GM21526 (cell line): ENCODE results near the gene TMEM18.
A peak's percentile ranks its signal among the peaks of the same experiment; 100 is the strongest.
"Not testable (repeated sequence)": the region's sequence is repeated elsewhere in the genome, so short reads cannot be mapped to it uniquely, and the experiment has no call there.

Experiments used
- ATAC-seq: cut with Tn5 transposase; IDR thresholded peaks from one replicate; pipeline ENCODE4 v1.9.1; 2021; ENCODE audit warnings: moderate library complexity; ENCODE audit not compliant: unreplicated experiment, low FRiP score

The TMEM18 gene

GRCh38 chr2:677056-677958, at the start of gene TMEM18:
TSS of gene TMEM18 (minus strand) at chr2:677406. CDS start at chr2:677345, 61 bp downstream.
- ATAC-seq, result peak; percentile 57

DNA sequence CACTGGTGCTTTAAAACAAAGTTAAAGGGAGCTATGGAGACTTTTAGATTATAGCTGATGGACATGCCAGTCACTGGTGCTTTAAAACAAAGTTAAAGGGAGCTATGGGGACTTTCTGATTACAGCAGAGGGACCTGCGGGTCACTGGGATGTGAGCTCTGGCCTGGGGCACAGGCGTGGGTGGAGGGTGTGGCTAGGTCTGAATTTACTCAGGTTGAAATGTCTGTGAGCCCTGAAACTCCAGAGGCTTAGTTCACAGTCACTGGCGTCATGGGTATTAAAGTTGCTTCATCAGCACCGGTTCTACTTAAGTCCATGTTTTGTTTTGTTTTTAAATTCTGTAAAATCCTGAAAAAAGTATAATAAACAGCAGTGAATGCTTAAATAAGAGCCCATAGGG, 49.0 kb upstream of the TMEM18 start:
- peak; percentile 90 for ATAC-seq

- ATAC-seq, result no peak
These were observed 48.3 kb upstream of the TMEM18 start for GRCh38 chr2:725468-725867.

DNA sequence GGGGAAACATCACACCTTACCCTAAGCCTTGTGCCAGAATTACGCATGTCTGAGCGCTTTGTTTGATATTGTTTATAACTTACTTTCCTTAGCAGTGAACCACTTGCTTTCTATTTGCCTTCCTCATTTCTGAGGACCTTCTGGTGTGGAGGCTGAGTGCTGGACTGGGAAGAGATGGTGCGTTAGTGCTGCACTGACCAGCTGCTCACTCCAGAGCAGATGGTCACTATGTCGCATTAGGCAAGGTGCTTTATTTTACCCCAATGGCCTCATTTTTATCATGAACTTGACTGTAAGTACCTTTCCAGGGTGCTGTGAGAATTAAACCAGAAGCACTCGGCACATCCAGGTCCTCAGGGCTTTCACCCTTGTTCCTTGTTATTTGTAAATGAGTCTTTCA, 46.6 kb upstream of the TMEM18 start:
- ATAC-seq, result no peak

DNA sequence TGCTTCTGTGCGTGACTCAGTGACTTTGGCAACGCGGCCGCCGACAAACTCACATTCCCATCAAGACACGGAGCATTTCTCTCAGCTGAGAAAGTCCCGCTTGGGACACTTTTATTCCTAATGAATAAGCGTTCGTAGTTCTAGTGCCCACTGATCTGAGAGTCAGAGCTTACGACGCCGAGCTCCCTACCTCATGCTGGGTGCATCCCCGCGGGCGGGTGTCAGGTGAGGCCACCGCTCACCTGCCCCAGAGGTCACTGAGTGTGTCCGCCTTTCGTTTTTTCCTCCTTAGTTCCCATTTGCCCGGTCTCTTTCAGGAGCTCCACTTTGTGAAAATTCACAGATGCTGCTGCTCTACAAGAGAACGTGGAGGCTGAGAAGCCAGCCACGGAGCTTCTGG, 43.6 kb upstream of the TMEM18 start:
- no peak for ATAC-seq

DNA sequence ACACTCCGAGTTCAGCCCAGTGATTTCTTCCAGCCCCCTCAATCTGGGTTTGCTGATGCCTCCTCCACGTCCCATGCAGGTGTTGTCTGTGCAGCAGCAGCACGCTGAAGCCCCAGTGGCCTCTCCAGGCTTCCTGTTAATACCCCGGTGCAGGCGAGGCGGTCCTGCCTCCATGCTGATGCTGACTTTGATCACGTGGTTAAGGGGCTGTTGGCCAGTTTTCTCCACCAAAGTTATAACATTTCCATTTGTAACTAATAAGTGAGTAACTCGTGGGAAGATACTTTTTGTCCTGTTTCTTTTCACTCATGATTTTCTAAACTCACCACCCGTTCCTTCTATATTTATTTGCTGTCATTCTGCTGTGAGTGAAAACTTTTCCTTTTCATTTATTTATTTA, 42.5 kb upstream of the TMEM18 start:
- ATAC-seq, result no peak

DNA sequence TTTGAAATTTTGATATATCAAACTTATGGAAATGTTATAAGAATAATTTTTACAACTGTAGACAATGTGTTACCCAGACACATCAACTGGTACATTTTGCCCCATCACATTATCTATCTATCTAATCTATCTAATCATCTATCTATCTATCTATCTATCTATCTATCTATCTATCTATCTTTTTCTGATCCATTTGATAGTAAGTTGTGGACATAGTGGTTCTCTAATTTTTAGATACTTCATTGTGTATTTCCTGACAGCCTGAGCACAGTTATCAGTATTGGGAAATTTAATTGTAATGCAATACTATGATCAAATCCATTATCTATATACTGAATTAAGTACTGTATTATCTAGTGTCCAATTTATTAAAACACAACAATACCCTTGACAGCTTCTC, 42.0 kb upstream of the TMEM18 start:
- no peak for ATAC-seq

GRCh38 chr2:717661-718060, 40.5 kb upstream of the TMEM18 start:
- ATAC-seq, result no peak

GRCh38 chr2:715854-716560, 38.8 kb upstream of the TMEM18 start:
- no peak for ATAC-seq

- ATAC-seq, result no peak
These were observed 37.8 kb upstream of the TMEM18 start for GRCh38 chr2:715038-715437.

- peak; percentile 93 for ATAC-seq
These were observed 37.0 kb upstream of the TMEM18 start for GRCh38 chr2:714005-714741.

- ATAC-seq, result no peak
These were observed 33.9 kb upstream of the TMEM18 start for GRCh38 chr2:710867-711665.

GRCh38 chr2:709138-709765, 32.0 kb upstream of the TMEM18 start:
- ATAC-seq, result no peak

- ATAC-seq, result no peak
These were observed 31.5 kb upstream of the TMEM18 start for GRCh38 chr2:708667-709066.

DNA sequence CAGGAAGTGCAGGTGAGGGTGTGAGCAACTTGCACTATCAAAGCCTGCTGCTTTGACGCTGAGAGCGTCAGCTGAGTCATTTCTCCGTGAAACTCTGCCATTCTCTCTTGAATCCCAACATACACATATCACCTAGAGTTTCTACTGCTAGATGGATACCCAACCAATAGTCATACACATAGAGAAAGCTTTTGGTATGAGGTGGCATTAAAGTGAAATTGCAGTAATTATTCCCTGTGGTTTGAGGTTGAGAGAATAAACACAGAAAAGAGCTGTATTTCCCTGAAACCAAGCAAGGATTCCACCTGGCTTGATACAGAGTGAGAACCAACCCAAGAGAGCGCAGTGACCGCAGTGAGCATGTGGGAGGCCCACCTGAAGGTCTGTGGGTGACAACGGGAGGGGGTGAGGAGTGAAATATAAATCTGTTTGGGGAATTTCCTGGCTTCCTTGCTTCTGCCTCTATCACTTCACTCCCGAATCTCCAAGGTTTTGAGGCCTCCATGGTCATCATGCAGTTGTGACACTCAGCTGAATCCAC, 28.8 kb upstream of the TMEM18 start:
- ATAC-seq, result peak; percentile 89

- not testable (repeated sequence) for ATAC-seq
These were observed 25.6 kb upstream of the TMEM18 start for GRCh38 chr2:702765-703164.

- ATAC-seq, result no peak
These were observed 19.9 kb upstream of the TMEM18 start for GRCh38 chr2:696999-697627.

- ATAC-seq, result peak; percentile 98
These were observed 19.3 kb upstream of the TMEM18 start for GRCh38 chr2:696463-696862.

DNA sequence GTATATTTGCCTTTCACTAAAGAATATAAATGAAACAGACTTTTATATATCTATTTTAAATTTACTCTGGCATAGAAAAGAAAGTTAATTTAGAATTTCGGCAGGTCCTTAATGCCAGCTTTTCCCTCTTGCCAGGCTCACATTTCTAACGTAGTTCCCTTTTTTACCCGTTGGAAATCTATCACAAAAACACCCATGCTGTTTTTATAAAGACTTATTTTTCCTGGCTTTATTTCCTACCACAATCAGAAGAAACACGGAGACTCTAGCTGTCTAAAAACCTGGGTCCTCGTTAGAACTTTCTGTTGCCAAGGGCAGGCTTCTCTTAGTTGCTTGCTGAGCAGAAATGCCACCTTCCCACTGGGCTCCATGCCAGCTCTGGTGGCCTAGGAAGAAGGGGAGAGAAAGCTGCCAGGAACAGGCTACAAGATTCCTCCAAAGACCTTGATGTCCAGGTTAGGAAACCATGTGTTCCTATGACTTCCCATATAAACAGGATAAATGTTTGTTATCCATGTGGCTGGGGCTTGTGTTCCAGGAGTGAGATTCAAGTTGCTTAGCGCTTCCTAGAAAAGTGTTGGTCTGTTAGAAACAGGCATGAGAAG, 17.8 kb upstream of the TMEM18 start:
- ATAC-seq, result no peak
